Coronary artery (tissue), 2 donors: ENCODE results near the gene POC1A.

Source experiments
- DNase-seq: peaks from one replicate; pipeline ENCODE4 v3.0.0-alpha.2; 2017; ENCODE audit warnings: low spot score
- H3K27ac ChIP-seq, 2 donors: fragments of 200-600 bp; sonication (generic); one replicate each; pipeline ENCODE4 v1.5.1; 2016 to 2019
- H3K4me3 ChIP-seq: fragments of 200-600 bp; sonication (generic); 2 replicates; pipeline ENCODE4 v1.5.1; 2016; ENCODE audit warnings: mild to moderate bottlenecking, moderate library complexity
- TF ChIP-seq, protein P1 (sequence below): fragments of 200-600 bp; sonication (generic); IDR thresholded peaks from one replicate; pipeline ENCODE4 v1.5.1; 2019; ENCODE audit warnings: antibody characterized with exemption

Gene POC1A

GRCh38 chr3:52072471-52072870 is 81.8 kb downstream of the POC1A start:
- no peak for DNase-seq
- H3K27ac ChIP-seq = no peak overlapping the region
- TF ChIP-seq, protein P1, sequence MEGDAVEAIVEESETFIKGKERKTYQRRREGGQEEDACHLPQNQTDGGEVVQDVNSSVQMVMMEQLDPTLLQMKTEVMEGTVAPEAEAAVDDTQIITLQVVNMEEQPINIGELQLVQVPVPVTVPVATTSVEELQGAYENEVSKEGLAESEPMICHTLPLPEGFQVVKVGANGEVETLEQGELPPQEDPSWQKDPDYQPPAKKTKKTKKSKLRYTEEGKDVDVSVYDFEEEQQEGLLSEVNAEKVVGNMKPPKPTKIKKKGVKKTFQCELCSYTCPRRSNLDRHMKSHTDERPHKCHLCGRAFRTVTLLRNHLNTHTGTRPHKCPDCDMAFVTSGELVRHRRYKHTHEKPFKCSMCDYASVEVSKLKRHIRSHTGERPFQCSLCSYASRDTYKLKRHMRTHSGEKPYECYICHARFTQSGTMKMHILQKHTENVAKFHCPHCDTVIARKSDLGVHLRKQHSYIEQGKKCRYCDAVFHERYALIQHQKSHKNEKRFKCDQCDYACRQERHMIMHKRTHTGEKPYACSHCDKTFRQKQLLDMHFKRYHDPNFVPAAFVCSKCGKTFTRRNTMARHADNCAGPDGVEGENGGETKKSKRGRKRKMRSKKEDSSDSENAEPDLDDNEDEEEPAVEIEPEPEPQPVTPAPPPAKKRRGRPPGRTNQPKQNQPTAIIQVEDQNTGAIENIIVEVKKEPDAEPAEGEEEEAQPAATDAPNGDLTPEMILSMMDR = no peak
- no peak overlapping the region for H3K4me3 ChIP-seq

GRCh38 chr3:52072020-52072419 is 82.2 kb downstream of the POC1A start:
- no peak for DNase-seq
- Histone ChIP-seq H3K27ac (no peak overlapping the region), H3K4me3 (no peak overlapping the region)
- TF ChIP-seq, protein P1 = no peak

DNA sequence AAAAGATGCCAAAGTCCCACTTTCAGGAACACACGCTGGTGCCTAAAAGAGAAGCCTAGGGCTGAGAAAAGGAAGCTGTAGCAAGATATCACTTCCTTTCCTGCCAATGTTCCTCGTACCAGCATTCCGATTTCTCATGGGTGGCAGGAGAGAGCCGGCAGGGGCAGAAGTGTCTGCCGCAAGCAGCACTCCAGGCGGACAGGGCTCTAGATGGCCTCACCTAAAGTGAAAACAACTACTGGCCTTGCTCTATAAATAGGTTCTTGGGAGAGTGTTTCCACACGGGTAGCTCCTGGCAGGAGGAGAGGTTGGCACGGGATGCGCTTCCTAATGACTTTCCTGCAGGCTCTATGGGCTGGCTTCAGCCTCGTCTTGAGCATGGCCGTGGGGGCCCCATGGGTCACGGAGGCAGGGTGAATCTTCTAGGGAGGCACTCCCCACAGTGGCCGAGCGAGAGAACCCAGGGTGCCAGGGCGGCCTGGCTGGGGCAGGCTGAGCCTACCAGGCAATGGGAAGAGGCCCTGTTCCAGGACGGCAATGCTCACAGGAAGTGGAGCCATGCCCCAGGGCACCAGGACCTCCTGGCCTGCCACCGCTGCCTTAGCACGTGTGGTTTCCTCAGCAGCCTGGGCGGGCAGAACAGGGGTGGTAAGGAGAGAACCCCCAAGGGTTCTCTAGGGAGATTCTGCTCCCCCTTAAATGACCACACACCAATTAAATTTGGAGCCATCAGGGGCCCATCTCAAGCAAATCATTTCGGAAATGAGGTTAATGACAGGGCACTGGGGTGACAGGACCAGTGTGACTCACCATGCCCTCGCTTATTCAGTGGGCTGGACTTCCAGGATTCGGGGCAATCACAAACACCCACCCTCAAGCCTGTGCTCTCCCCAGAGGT is 83.2 kb downstream of the POC1A start:
- TF ChIP-seq, protein P1 = no peak
- no peak for DNase-seq
- H3K27ac ChIP-seq = peak overlapping the region; percentile 55 to 72

DNA sequence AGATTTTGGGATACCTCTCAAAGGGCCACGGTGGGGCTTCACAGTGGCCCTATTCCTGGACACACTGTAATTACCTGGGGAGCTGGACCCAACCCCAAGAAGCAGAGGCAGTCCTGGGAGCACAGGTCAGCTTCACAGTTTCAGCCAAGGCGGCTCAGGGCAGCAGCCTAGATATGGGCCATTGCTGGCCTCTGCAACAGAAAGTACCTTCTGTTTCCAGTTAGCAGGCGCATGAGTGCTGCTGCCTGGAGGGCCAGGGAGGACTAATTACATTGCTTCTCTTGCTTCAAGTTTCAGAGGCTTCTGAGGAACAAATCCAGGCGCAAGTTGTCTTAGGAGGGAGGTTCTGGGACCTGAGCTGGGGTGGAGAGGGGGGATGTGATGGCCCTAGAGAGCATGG is 84.4 kb downstream of the POC1A start:
- H3K4me3 ChIP-seq = no peak overlapping the region
- TF ChIP-seq, protein P1 = no peak
- H3K27ac ChIP-seq = peak overlapping the region in 1 of 2 donors; percentile 72
- no peak for DNase-seq

More for the DNA sequence above, 83.2 kb downstream of the POC1A start:
- no peak overlapping the region for H3K4me3 ChIP-seq

DNA sequence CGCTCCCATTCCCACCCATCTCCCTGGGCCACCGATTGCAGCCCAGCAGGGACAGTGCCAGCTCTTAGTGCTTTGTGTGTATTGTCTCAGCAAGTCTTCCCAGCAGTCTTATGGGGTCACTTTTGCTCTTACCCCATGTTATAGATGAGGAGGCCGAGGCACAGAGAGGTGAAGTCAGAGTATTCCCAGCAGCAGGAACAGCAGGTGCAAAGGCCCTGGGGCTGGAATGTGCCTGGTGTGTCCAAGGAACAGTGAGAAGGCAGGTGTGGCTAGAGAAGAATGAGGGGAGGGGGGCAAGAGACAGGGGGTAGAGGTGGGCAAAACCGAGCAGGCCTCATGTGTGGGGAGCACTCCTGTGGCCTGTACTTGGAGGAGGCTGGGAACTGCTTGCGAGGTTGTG is 85.1 kb downstream of the POC1A start:
- no peak for DNase-seq
- TF ChIP-seq, protein P1 = no peak
- no peak overlapping the region for H3K27ac ChIP-seq
- no peak overlapping the region for H3K4me3 ChIP-seq

GRCh38 chr3:52068730-52069129 is 85.5 kb downstream of the POC1A start:
- Histone ChIP-seq H3K4me3 (no peak overlapping the region), H3K27ac (no peak overlapping the region)
- no peak for DNase-seq
- TF ChIP-seq, protein P1 = no peak

DNA sequence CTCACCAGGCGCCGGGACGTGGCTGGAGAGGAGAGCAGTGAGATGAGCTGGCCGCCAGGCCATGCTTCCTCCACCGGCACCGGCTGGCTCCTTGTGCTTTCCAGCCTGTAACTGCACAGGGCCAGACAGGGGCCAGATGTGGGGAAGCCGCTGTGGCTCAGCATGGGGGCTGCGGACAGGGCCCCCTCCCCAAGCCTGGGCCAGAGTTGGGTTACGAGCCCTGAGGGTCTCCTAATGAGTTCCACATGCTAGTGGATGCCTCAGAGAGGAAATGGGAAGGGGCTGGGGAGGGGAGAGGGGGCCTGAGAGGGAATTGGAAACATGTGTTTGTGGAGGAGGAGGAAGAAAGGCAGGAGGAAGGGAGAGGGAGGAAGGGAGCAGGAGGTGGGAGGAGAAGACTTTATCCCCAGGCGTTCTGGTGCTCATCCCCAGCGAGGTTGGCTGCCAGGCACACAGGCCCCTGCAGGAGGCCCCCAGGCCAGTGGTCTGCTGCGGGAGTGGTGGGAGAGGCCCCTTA is 86.1 kb downstream of the POC1A start:
- H3K27ac ChIP-seq = no peak overlapping the region
- no peak for DNase-seq

More for the DNA sequence above, 86.1 kb downstream of the POC1A start:
- TF ChIP-seq, protein P1 = no peak
- no peak overlapping the region for H3K4me3 ChIP-seq
